SW 1271 (cell line): ENCODE data around the gene GRIP2.

Experiments
- DNase-seq, 2 experiments: peaks; one replicate each; lab custom pipeline; 2025; lab: John Stamatoyannopoulos, UW

Gene GRIP2

GRCh38 chr3:14539742-14540491 is at the start of gene GRIP2:
GRIP2 (minus strand) TSS chr3:14540342; CDS start chr3:14540308, 34 bp downstream.
- DNase-seq, result no peak

GRCh38 chr3:14588425-14589112 is 48.4 kb upstream of the GRIP2 start:
- no peak for DNase-seq

DNA sequence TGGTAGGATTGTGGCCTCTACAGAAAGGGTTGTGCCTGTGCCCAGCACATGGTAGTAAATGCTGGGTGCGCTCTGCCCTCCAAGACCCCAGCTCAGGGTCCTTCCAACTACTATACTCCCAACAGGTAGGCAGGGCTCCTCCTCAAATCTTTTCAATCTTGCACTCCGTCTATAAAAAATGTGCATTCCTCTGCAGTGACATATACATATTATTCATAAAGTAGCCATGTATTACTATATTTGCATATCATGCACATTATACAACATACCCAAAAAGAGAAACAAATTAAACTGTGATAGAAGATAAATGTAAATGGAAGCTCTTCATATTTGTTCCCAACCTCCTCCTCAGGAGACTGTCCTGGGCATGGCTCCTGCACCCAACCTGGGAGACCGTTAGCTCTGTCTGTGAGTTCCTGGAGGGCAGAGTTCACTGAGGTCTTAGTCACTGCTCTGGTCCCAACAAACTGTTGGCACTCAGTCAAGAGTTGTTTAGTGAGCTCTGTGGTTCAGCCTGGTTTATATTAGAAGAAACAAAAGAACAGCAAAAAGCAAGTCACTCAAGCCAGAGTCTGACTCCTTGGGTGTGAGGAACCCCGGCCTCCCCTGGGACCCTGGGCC is 47.7 kb upstream of the GRIP2 start:
- peak; percentile 52 to 69 for DNase-seq

DNA sequence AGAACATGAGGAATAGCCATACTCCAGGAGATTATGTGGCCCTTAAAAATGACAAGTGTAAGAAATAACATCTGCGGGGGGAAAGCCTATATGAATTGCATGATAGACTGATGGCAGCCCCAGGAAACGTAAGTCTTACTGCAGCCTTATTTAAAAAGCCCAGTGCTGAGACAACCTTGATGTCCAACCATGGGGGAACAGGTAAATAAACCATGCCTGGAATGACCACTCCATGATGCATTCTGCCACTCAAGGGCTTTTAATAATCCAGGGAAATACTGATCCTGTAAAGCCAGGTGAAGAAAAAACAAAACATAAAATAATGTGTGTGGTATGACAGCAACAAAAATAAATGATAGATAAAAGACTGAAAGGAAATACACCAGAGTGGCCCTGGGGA is 46.5 kb upstream of the GRIP2 start:
- no peak for DNase-seq

DNA sequence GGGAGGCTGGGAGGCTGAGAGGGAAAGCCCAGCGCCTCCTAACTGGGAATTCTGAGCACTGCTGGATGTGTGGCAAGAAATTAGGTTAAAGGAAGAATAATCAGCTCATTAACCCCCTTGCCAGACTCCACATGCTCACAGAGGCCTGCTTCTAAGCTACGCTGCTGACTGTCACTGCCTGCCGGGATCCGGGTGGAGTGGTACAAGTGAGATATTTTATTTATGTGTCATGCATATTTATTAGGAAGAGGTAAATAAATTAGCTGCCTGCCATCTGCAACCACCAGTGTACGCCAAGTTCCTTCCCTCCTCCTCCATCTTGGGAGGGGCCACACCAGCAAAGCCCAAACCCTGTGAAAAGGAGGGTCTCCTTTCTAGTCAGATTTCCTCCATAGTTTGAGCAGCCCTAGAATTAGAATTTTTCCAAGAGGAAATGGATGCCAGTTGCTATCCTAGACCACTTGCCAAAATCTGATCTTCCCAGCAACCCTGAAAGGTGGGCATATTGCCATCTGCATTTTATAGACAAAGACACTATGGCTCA is 43.5 kb upstream of the GRIP2 start:
- DNase-seq, result no peak

DNA sequence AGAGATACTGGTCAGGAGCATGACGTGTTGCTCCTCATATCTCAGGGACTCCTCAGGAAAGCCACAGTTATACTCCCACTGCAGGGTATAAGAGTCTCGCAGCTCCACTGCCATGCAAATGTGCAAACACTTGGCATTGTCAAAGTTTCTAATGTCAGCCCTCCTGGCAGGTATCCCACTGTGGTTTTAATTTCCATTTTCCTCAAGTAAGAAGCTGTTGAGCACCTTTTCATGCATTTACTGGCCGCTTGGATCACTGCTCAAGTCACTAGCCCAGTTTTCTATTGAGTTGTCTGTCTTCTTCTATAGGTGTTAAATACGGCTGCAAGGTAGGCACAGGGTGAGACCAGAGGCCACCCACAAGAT is 41.9 kb upstream of the GRIP2 start:
- DNase-seq, result no peak

DNA sequence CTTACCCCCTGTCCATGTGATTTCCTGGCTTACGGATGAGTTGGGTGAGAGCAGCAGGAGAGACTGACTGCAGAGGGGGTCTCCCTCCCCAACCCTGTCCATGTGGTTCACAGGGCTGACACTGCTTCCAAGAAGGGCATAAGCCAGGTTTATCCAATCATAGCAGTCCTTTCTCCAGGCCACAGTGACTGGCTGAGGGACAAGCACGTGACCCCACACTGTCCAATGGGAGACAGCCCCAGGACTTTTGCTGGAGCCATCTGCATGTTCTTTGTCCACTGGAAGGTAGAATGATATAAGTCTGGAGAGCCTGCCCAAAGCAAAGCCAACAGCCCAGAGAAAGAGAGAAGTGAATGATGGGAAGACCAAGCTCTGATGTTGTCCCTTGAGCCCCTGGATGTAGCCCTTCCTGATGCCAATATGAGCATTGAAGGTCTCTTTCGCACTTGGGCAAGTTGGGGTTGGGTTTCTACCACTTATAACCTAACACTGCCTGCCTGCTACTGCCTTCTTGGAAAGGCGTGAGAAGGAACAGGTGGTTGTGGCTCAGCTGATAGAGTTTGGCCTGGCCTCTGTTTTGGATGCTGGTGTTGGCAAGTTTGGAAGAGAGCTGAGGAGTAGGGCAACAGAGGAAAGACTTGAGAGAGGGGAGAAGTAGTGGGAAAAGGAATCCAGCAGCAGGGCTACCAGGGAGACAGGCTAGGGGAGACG is 41.3 kb upstream of the GRIP2 start:
- DNase-seq, result no peak

- DNase-seq, result no peak
Observed at GRCh38 chr3:14577897-14578296, 37.8 kb upstream of the GRIP2 start.

- no peak for DNase-seq
Observed at GRCh38 chr3:14576163-14576562, 36.0 kb upstream of the GRIP2 start.

DNA sequence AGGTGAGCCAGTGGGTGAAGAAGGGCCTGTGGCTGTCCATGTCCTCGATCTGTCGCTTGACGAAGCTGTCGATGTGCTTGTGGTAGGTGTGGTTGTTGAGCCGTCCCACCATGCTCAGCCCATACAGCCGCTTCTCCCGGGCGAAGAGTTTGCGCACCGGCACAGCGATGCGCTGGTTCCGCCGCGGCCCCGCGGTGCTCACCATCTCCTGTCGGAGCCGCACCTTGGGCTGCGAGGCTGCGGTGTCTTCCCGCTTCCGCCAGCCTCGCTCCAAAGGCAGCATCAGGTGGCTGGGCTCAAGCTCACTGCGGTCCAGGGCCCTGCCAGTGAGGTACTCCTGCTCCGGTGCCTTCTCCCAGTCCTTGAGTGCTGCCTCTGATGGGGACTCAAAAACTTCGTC is 34.0 kb upstream of the GRIP2 start:
- no peak for DNase-seq

DNA sequence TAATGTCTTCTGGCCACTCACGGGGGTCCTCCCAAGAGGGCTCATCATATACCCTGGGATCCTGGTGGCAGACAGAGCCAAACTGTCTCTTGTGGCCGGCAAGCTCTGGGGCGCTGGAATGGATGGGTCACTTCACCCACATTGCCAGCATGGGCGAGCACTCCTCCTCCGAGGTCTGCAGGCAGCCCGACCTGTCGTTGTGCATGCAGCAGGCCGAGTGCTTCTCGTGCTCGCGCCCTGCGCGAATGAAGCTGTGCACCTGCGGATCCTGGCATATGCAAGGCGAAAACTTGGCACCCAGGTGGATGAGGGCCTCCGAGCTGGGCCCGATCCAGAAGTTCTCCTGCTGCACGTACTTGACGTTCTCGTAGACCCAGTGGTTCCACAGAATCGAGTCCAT is 33.6 kb upstream of the GRIP2 start:
- no peak for DNase-seq

GRCh38 chr3:14570864-14571263 is 30.7 kb upstream of the GRIP2 start:
- no peak for DNase-seq

- no peak for DNase-seq
Observed at GRCh38 chr3:14570089-14570488, 29.9 kb upstream of the GRIP2 start.

DNA sequence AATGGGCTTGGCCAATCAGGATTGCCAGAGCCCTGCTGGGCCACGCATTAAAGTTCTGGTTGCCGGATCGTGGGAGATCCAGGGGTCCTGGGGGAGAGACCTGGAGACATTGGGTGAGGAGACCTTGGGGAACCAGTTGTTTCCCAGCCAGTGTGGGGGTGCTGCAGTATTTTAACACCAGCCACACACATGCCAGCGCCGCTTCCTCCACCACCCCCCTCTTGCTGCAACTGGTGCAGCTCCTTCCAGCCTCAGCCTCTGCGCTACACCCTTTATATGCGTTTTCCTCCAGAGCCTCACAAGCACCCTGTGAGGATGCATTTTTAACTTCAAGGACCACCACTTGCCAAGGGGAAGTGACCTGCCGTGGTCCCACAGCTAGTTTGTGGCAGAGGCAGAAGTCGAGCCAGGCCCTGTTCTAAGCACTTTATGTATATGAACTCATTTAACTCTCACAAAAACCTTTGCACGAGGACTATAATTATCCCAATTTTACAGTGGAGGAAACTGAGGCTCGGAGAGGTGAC is 29.4 kb upstream of the GRIP2 start:
- DNase-seq, result no peak

DNA sequence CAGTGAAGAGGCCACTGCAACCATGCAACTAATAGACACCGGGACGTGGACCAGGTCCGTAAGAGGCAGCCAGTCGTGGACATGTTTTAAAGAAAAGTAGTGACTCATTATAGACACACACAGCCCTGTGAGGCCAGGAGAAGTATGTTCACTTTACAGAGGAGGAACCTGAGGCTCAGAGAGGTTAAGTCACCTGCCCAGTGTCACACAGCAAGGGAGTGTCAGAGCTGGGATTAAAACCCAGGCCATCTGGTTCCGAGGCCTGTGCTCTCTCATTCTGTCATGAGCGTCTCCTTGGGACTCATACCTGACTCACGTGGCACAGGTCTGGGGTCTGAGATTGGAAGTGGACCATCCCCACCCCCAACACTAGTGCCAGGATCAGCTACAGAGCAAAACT is 28.1 kb upstream of the GRIP2 start:
- DNase-seq, result no peak

DNA sequence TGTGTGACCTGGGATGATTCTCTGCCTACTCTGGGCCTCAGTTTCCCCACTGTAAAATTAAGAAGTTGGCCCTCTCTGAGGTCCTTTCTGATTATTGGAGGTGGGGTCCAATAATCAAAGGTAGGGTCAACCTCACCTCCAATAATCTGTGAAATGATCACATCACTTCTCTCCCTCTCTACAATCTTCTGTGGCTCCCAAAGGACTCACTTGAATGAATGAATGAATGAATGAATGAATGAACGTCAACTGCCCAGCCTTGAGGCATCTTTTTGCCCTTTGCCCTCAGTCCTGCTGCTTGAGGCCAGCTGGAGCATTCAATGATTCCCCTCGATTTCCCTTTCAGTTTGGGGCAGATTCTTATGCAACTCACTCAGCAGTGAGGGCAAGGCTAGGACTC is 26.7 kb upstream of the GRIP2 start:
- no peak for DNase-seq

- DNase-seq, result no peak
Observed at GRCh38 chr3:14565868-14566588, 25.9 kb upstream of the GRIP2 start.

DNA sequence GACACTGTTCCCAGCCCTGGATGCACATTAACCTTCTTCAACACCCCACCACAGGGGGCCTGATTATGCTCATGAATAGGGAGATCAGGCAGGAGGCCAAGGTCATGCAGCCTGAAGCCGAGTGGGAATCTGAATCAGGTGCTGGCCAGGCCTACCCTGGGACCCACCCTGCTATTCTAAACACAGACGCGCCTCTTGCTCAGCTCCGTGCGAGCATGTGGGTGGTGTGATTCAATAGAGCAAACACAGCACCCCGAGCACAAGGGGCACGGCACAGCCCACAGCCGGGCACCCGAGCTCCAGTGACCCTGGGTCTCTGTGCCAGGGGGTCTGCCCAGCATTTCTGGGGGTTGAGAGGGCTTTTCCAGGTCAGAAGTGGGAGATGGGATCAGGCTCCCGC is 24.6 kb upstream of the GRIP2 start:
- DNase-seq, result no peak

GRCh38 chr3:14563946-14564539 is 23.9 kb upstream of the GRIP2 start:
- no peak for DNase-seq

- no peak for DNase-seq
Observed at GRCh38 chr3:14562121-14562890, 22.2 kb upstream of the GRIP2 start.
